Neural progenitor cell (in vitro differentiated cells): ENCODE results near the gene UBE2A.

Experiments used
- EZH2 ChIP-seq: fragments of 200-600 bp; sonication (generic); IDR thresholded peaks from 2 replicates; pipeline ENCODE4 v1.6.1; 2017; ENCODE audit warnings: antibody characterized with exemption, mild to moderate bottlenecking, moderate library complexity
- EZH2phosphoT487 ChIP-seq: fragments of 200-600 bp; sonication (generic); IDR thresholded peaks from 2 replicates; pipeline ENCODE4 v1.6.1; 2017; ENCODE audit warnings: antibody characterized with exemption
- TF ChIP-seq, protein P1 (sequence below): fragments of 200-600 bp; sonication (generic); IDR thresholded peaks from 2 replicates; pipeline ENCODE4 v1.5.1; 2017; ENCODE audit warnings: antibody characterized with exemption, mild to moderate bottlenecking

GRCh38 chrX:119604766-119605463 lies 30.6 kb downstream of the UBE2A start:
- TF ChIP-seq, protein P1, sequence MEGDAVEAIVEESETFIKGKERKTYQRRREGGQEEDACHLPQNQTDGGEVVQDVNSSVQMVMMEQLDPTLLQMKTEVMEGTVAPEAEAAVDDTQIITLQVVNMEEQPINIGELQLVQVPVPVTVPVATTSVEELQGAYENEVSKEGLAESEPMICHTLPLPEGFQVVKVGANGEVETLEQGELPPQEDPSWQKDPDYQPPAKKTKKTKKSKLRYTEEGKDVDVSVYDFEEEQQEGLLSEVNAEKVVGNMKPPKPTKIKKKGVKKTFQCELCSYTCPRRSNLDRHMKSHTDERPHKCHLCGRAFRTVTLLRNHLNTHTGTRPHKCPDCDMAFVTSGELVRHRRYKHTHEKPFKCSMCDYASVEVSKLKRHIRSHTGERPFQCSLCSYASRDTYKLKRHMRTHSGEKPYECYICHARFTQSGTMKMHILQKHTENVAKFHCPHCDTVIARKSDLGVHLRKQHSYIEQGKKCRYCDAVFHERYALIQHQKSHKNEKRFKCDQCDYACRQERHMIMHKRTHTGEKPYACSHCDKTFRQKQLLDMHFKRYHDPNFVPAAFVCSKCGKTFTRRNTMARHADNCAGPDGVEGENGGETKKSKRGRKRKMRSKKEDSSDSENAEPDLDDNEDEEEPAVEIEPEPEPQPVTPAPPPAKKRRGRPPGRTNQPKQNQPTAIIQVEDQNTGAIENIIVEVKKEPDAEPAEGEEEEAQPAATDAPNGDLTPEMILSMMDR = no peak
- TF ChIP-seq EZH2phosphoT487 (no peak), EZH2 (no peak)
